HG02973 (cell line): Measurements from ENCODE around the gene ANKRD2.

Experiments
- ATAC-seq: cut with Tn5 transposase; IDR thresholded peaks from one replicate; pipeline ENCODE4 v1.9.1; 2021; ENCODE audit warnings: moderate library complexity; ENCODE audit not compliant: unreplicated experiment

ANKRD2 gene

DNA sequence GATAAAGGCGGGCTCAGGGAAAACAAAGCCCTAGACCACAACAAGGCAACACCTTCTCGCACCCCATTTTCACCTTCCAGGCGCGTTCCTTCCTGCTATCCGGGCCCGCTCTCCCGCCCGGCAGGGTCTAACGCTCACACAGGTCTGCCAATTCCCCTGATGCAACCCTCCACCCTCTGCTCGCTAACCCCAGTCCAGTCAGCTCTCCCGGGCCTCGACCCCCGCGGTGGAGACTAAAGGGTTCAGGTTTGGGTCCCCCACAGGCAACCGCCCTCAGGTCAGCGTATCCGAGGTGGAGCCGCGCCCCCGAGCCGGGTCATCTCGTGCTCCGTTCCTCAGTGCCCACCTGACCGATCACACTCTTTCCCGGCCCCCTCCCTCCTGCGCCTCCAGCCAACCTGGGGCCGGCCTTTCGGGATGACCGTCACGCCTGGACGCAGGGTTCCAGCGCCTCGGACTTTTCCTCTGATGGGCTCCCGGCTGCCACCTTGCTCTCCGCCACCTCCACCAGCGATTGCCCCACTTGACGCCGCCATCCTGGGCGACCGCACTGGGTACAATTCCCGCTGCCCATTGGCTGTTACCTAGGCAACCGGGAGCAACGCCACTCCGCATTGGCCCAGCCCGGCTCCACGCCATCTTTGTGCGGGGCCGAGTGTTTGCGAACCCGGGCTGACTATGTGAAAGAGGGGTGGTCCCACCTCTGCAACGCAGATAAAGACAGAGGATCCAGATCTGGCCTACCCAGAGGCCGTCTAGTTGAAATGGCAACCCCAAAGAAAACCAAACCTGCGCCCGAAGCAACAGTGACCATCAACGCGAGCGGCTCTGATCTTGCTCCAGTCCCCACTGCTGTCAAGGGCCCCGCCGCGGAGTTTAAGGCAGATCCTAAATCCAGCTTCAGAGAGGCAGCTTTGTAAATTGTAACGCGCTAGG, 60.6 kb downstream of the ANKRD2 start, which contains the start of gene MORN4:
MORN4 (minus strand) TSS at position 552 of the 936 bp plus-strand sequence. CDS start 13,847 bp downstream, outside the sequence.
- peak; percentile 97 for ATAC-seq
